ENCODE results near the gene SASH1.

GRCh38 chr6:148407372-148407771 lies 64.7 kb downstream of the SASH1 start:
- TF ChIP-seq, protein P1, sequence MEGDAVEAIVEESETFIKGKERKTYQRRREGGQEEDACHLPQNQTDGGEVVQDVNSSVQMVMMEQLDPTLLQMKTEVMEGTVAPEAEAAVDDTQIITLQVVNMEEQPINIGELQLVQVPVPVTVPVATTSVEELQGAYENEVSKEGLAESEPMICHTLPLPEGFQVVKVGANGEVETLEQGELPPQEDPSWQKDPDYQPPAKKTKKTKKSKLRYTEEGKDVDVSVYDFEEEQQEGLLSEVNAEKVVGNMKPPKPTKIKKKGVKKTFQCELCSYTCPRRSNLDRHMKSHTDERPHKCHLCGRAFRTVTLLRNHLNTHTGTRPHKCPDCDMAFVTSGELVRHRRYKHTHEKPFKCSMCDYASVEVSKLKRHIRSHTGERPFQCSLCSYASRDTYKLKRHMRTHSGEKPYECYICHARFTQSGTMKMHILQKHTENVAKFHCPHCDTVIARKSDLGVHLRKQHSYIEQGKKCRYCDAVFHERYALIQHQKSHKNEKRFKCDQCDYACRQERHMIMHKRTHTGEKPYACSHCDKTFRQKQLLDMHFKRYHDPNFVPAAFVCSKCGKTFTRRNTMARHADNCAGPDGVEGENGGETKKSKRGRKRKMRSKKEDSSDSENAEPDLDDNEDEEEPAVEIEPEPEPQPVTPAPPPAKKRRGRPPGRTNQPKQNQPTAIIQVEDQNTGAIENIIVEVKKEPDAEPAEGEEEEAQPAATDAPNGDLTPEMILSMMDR (IDR thresholded peaks at IDR 0.05), result no peak
- TF ChIP-seq POLR2A (IDR thresholded peaks at IDR 0.05) (no peak), POLR2AphosphoS5 (IDR thresholded peaks at IDR 0.05) (no peak)
